ENCODE data around the gene RACGAP1.
"Not testable (repeated sequence)": the region's sequence is repeated elsewhere in the genome, so short reads cannot be mapped to it uniquely, and the experiment has no call there.

The RACGAP1 gene

DNA sequence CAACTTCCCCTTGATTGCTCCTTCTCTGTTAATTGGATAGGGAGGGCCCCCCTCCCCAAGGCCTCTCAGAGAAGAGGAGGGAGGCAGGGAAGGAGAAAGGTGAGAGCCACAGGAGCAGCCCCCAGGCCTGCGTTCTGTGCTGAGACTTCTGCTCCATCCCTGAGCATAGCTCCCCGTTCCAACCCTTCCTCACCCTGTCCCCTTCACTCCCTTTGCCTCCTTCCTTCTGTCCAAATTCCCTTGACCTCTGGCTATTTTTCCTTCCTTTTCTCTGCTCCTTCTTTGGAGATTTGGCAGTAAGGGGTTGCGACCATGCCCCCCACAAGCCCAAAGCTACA is 31.3 kb upstream of the RACGAP1 start:
- no peak for DNase-seq

- peak; percentile 51 to 58 for DNase-seq
Observed at GRCh38 chr12:50055831-50056638, 30.7 kb upstream of the RACGAP1 start.

DNA sequence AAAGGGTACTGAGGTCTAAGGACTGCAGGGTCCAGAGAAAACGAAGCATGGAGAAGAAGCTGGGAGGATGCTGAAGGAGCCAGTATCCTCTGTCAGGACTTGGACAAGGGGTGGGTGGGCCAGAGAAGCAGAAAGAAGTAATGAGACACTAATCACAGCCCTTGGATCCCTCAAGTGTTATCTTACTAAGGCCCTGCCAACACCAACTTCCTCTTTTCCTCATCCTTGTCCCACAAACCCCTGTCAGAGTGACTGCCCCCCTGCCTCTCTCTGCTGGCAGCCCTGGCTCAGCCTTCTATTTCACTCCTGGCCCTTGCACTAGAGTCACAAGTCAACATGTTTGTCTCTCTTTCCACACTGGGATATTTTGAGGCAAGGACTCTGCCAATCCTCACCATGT is 28.3 kb upstream of the RACGAP1 start:
- DNase-seq = peak; percentile 89 to 95

- no peak for DNase-seq
Observed at GRCh38 chr12:50052964-50053363, 27.7 kb upstream of the RACGAP1 start.

GRCh38 chr12:50052544-50052943 is 27.2 kb upstream of the RACGAP1 start:
- DNase-seq = no peak

DNA sequence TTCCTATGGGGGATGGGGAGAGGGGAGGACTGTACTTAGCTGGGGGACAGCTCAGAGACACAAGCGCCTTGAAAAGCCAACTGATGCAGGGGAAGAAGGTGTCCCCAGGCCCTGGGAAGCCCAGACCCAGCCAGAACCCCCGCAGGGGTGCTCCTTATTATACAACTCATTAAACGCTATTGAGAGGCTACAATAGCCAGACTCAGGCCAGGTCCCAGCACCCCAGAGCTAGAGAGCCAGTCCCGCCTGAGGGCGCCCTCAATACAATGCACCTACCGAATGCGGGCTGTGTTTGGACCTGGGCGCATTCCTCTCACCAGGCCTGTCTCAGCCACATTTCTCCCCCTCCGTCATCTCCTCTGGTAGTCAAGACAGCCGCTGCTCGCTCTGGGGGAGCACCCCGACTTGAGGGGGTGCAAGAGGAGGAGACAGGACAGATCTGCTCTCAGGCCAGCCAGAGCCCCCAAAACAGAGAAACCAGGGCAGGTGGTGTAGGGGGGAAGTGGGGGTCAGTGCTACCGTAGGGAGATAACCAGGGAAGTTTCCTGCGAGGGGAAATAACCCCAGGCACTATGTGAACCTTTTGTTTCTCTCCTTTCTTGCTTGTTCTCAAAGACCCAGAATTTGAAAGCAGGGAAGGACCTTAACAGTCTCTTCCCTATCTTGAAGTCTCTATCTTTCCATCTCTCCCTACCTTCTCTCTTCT is 26.0 kb upstream of the RACGAP1 start:
- DNase-seq = no peak

DNA sequence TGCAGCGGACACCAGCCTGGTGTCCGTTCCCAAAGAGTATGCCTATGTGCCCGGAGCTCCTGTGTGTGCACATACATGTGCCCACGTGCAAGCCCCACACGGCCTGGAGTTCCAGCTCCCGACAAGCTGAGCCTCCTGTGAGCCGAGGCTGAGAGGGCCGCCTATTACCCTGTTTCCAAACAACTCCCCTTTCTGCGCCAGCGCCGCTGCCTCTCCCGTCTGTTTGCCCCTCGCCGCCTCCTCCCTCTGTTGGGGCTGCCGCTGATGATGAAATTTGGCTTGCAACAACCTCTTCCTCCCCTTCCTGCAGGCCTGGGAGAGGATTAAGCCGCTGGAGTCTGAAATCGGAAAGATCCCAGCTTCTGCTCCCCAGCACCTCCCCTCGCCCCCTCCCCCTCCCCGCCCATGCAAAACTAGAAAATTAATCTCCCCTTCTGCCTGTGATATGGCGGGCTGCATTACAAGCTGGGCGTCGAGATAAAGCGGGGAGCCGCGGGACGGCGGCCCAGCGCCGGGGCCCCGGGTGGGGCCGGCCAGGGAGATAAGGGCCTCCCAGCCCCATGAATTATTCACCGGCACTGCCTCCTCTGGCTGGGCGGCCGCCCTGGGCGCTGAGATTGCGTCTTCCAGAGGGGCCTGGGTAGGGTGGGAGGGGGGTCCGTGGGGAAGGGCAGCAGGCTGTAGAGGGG is 25.3 kb upstream of the RACGAP1 start:
- DNase-seq = peak; percentile 91 to 93

GRCh38 chr12:50050119-50050385 is 24.8 kb upstream of the RACGAP1 start:
- no peak for DNase-seq

DNA sequence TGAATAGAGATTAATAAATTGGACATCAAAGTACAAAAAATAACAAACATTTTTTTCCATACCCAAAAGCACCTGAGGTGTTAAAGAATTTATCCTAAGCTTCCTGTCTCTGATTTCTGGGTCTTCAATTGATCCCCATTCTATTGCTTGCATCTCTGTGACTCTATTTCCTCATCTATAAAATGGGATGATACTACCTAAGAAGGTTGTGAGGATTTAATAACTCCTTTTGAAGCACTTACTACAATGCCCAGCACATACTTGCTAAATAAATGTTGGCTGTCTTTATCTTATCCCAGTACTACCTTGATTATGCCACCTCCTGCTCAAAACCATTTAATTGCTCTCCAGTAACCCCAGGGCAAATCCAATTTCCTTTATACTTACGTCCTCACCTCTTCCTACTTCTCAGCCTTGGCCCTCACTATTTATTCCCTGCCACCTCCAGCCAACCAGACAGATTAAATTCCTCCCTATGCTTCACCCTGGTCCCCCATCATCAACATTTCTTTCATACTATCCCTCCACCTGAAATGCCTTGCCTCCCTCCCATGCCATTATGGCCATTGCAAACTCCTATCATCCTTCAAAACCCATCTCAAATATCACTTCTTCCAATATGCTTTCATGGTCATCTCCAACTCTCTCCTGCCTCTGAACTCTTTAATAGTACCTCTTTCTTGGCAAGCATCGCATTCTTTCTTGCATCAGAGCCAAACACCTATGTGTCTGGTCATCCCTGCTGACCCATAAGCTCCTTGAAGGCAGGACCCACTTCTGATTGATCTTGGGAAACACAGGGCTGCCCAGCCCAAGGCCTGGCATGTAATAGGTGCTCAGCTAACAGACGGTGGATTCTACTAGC is 24.2 kb upstream of the RACGAP1 start:
- no peak for DNase-seq

DNA sequence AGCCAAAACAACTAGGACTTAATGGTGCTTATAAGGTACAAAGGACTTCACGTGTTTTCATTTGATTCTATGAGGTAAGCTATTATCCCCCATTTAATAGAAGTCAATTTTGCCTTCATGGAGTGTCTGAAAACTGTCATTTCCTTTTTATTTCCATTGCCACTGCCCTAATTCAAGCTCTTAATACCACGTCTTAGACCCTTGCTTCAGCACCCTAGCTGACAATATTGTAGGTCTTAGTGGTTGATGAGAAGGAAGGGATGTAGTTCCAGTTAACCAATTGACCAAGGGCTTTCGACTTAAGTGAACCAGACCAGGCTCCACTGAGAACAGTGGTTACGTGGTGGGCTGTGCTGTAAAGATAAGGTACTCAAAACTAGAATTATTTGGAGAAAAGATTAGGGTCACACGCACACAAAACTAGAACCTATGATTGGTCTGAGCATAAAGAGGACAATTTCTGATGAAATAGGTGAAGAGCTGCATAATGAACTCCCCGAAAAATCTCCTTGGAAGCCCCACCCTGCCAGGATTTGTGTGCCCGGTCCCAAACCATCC is 22.5 kb upstream of the RACGAP1 start:
- DNase-seq = no peak

DNA sequence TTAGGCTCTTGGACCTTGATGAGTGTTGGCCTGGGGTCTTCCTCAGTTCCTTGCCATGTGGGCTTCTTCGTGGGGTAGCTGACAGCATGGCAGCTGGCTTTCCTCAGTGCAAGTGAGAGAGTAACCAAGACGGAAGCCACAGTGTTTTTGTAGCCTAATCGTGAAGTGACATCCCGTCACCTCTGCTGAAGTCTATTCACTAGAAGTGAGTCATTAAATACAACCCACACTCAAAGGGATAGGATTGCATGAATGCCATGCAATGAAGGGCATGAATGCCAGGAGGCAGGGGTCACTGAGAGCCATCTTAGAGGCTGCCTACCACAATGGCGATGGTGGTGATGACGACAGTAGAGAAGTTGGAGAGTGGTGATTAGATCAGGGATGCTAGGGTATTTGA is 18.6 kb upstream of the RACGAP1 start:
- no peak for DNase-seq

DNA sequence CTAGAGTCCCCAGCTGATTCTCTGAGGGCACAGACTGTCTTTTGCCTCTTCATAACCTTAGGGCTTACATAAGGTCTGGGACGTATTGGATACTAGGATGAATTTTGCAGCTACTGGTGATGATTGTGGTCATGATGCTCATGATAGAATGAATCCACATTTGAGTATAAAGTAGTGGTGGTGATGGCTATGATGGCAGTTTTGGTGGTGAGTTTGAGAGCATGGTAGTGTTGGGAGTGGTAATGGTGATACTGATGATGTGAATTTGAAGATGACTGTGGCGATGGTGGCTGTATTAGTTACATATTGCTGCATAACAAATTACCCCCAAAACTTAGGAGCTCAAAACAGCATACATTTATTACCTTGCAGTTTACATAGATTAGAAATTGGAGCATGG is 18.0 kb upstream of the RACGAP1 start:
- no peak for DNase-seq

GRCh38 chr12:50042693-50043092 is 17.4 kb upstream of the RACGAP1 start:
- no peak for DNase-seq

- no peak for DNase-seq
Observed at GRCh38 chr12:50041962-50042361, 16.7 kb upstream of the RACGAP1 start.

DNA sequence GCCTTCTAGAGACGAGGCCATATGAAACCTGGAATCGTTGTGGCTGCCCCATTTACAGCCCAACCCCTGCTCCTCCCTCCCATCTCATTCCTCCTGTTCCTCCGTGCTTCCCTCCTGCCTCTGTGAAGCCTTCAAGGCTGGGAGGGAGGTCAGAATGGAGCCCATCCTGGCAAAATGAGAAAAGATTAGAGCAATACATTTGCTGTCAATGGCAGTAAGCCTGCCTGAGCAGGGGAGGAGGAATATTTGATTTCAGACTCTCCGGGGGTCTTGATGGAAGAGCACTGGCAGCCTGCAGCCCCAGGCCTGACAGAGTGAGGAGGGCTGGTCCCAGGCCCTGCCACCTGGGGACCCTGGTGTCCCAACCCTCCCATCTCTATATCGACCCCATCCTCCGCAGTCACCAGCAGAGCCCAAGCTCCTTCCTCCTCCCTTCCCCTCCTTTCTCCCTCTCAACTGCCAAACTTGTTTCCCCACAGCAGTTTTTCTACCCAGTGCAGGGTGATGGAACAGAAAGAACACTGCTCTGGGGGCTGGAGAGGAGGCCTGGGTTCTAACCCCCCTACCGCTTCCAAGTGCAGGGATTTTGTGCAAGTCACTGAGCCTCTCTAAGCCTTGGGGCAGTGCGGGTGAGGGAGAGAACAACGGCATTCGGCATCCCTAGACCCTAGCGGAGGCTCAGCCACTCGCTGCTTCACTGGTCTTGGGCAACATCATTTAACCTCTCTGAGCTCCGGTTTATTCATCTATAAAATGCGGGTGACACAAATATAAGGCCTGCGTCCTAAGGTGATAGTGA is 16.0 kb upstream of the RACGAP1 start:
- no peak for DNase-seq

GRCh38 chr12:50040657-50041056 is 15.4 kb upstream of the RACGAP1 start:
- no peak for DNase-seq

DNA sequence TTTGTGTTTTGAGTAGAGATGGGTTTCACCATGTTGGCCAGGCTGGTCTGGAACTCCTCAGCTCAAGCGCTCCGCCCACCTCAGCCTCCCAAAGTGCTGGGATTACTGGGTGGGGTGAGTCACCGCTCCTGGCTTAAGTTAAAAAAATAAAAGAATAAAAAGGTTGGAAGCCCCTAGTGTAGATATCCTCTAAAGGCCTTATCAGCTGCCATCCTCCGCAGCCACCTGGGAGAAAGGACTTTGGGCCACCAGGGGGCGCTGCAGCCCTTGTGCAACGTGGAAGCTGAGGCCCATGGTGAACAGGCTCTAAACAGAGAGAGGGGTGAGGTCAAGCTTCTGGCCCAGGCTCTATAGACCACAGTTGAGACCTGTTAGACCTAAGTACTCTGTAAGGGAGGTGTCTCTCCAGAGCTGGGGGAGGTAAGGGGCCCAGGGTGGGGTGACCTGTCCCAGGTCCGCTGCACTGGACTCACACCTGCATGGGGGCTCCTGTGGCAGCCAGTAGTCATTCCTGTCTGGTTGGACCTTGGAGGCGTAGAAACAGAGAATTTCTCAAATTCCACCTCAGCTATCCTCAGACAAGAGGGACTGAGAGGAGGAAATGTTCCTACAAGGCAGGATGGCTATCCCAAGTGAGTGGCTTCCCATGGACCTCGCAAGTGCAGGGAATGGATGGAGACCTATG is 14.0 kb upstream of the RACGAP1 start:
- peak; percentile 73 to 74 for DNase-seq

- DNase-seq = peak; percentile 39 to 44
Observed at GRCh38 chr12:50038336-50038735, 13.0 kb upstream of the RACGAP1 start.

- peak; percentile 91 for DNase-seq
Observed at GRCh38 chr12:50032854-50033581, 7.7 kb upstream of the RACGAP1 start.

GRCh38 chr12:50032515-50032853 is 7.2 kb upstream of the RACGAP1 start:
- peak; percentile 35 to 43 for DNase-seq

- DNase-seq = not testable (repeated sequence)
Observed at GRCh38 chr12:50030449-50030848, 5.2 kb upstream of the RACGAP1 start.
